Measurements from ENCODE around the gene RANBP1.

DNA sequence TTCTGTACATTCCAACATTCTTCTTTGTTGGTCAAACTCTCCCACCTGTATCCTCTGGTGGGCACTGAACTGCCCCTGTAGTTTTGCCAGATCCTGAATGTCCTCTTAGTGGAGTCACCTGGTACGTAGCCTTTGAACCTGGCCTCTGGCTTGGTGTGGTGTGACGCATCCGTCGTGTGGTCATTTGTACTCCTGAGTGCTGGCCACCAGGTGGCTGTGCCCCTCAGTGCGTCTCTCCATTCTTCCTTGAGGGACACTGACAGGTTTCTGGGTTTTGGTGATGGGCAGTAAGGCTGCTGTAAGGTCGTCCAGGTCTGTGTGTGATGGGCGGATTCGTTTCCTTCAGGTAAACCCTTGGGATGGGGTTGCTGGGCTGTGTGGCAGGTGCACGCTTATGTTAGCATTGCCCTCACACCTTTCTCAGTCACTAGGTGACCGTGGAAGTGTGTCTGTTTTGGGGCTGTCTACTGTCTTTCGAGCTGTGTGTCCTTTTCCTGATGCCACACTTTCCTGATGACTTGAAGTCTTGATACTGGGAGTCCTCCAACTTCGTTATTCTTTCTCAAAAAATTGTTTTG is 13.6 kb upstream of the RANBP1 start:
- TF ChIP-seq, protein P1, sequence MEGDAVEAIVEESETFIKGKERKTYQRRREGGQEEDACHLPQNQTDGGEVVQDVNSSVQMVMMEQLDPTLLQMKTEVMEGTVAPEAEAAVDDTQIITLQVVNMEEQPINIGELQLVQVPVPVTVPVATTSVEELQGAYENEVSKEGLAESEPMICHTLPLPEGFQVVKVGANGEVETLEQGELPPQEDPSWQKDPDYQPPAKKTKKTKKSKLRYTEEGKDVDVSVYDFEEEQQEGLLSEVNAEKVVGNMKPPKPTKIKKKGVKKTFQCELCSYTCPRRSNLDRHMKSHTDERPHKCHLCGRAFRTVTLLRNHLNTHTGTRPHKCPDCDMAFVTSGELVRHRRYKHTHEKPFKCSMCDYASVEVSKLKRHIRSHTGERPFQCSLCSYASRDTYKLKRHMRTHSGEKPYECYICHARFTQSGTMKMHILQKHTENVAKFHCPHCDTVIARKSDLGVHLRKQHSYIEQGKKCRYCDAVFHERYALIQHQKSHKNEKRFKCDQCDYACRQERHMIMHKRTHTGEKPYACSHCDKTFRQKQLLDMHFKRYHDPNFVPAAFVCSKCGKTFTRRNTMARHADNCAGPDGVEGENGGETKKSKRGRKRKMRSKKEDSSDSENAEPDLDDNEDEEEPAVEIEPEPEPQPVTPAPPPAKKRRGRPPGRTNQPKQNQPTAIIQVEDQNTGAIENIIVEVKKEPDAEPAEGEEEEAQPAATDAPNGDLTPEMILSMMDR (conservative IDR thresholded peaks at IDR 0.05; ENCODE audit: low read depth, low read length): no peak
- no peak for TF ChIP-seq CEBPB (IDR thresholded peaks at IDR 0.05; ENCODE audit: low read depth, low read length)
- TF ChIP-seq RAD21 (IDR thresholded peaks at IDR 0.05; ENCODE audit: low read length): no peak
- no peak for TF ChIP-seq SMC3 (IDR thresholded peaks at IDR 0.05; ENCODE audit: low read depth, low read length)
- no peak for TF ChIP-seq POLR2A (IDR thresholded peaks at IDR 0.05; ENCODE audit: low read depth, low read length)
- TF ChIP-seq, protein P2, sequence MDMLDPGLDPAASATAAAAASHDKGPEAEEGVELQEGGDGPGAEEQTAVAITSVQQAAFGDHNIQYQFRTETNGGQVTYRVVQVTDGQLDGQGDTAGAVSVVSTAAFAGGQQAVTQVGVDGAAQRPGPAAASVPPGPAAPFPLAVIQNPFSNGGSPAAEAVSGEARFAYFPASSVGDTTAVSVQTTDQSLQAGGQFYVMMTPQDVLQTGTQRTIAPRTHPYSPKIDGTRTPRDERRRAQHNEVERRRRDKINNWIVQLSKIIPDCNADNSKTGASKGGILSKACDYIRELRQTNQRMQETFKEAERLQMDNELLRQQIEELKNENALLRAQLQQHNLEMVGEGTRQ (IDR thresholded peaks at IDR 0.05; ENCODE audit: low read depth, low read length): no peak
- no peak for TF ChIP-seq RCOR1 (IDR thresholded peaks at IDR 0.05; ENCODE audit: insufficient replicate concordance, low read length)
- TF ChIP-seq, protein P3, sequence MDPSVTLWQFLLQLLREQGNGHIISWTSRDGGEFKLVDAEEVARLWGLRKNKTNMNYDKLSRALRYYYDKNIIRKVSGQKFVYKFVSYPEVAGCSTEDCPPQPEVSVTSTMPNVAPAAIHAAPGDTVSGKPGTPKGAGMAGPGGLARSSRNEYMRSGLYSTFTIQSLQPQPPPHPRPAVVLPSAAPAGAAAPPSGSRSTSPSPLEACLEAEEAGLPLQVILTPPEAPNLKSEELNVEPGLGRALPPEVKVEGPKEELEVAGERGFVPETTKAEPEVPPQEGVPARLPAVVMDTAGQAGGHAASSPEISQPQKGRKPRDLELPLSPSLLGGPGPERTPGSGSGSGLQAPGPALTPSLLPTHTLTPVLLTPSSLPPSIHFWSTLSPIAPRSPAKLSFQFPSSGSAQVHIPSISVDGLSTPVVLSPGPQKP (IDR thresholded peaks at IDR 0.05; ENCODE audit: borderline replicate concordance, low read depth, low read length): no peak
- TF ChIP-seq MAFK (IDR thresholded peaks at IDR 0.05; ENCODE audit: low read depth, low read length): no peak
- TF ChIP-seq MXI1 (IDR thresholded peaks at IDR 0.05; ENCODE audit: borderline replicate concordance, low read depth, low read length): no peak

All from IMR-90 (cell line).